Mesodermal cell (in vitro differentiated cells): ENCODE data around the gene GHITM.

Experiments
- H3K27ac ChIP-seq: 2 replicates; pipeline ENCODE4 v1.7.0; 2013; ENCODE audit warnings: mild to moderate bottlenecking, low read depth, low read length, moderate library complexity; ENCODE audit not compliant: severe bottlenecking
- H3K36me3 ChIP-seq: 2 replicates; pipeline ENCODE4 v1.7.1; 2013; ENCODE audit warnings: mild to moderate bottlenecking, low read length, moderate library complexity; ENCODE audit not compliant: control insufficient read depth, insufficient read depth
- H3K4me1 ChIP-seq: one replicate; pipeline ENCODE4 v1.7.1; 2013; ENCODE audit warnings: mild to moderate bottlenecking, low read length; ENCODE audit not compliant: insufficient read depth, control insufficient read depth, poor library complexity, severe bottlenecking
- H3K4me3 ChIP-seq: 2 replicates; pipeline ENCODE4 v1.7.0; 2013; ENCODE audit warnings: low read length, control low read depth, mild to moderate bottlenecking; ENCODE audit not compliant: insufficient read depth, poor library complexity, severe bottlenecking; ENCODE audit errors: extremely low read depth
- H3K9me3 ChIP-seq: 2 replicates; pipeline ENCODE4 v1.7.1; 2013; ENCODE audit warnings: mild to moderate bottlenecking, low read length, moderate library complexity; ENCODE audit not compliant: control insufficient read depth
- WGBS, 2 experiments: methylation state at CpG; one replicate each; pipeline ENCODE4 v1.1.5; 2013; ENCODE audit warnings: missing lambda C conversion rate in 2 of 2; ENCODE audit not compliant: insufficient coverage in 2 of 2; 5-methylcytosine and 5-hydroxymethylcytosine counted together

Gene GHITM

DNA sequence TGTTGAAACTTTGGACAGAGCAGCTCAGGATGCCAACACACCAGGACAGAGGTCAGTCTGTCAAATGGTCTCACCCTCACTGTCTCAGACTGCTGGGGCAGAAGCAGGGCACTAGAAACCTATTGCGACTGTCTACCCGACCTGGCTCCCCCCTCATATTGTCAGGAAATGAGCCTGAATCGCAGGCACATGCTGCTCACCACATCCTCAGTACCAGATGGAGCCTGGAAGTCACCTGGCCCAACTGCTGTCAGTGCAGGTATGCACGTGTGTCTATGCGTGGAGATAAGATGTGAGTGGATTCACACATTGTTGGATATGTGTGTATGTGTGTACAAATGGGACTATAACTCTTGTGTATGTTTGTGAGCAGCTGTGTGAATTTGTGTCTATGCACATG, 51.8 kb downstream of the GHITM start:
- H3K4me3 ChIP-seq = no peak overlapping the region
- WGBS, 2 experiments = 89 to 94% methylated on average over 4 to 5 of the region's 5 CpGs
- H3K36me3 ChIP-seq = no peaks in the 10 kb centered on the region
- H3K9me3 ChIP-seq = no peaks in the 10 kb centered on the region
- H3K27ac ChIP-seq = no peak overlapping the region
- H3K4me1 ChIP-seq = peaks cover 8% of the 10 kb centered on the region

DNA sequence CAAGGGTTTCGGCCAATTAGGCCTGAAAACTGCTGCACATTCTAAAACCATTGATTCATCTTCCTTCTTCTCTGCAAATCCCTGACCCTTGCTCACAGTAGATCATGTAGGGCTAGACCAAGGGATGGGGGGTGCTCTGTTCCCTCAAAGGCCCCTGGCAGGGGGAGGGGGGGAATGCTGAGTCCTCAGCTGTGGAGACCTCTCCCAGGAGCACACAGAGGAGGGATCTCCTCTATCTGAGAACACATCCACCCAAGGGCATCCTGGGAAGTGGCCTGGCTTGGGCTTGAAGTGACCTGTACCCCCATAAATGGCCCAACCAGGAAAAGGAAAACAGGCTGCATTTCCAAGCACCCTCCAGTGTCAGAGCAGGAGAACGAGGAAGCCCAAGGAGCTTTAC, 54.0 kb downstream of the GHITM start:
- Histone ChIP-seq H3K9me3 (no peaks in the 10 kb centered on the region), H3K36me3 (no peaks in the 10 kb centered on the region), H3K4me1 (peaks cover 8% of the 10 kb centered on the region), H3K4me3 (no peak overlapping the region), H3K27ac (no peak overlapping the region)
- 85 to 100% methylated on average over 1 of the region's 2 CpGs for WGBS, 2 experiments

DNA sequence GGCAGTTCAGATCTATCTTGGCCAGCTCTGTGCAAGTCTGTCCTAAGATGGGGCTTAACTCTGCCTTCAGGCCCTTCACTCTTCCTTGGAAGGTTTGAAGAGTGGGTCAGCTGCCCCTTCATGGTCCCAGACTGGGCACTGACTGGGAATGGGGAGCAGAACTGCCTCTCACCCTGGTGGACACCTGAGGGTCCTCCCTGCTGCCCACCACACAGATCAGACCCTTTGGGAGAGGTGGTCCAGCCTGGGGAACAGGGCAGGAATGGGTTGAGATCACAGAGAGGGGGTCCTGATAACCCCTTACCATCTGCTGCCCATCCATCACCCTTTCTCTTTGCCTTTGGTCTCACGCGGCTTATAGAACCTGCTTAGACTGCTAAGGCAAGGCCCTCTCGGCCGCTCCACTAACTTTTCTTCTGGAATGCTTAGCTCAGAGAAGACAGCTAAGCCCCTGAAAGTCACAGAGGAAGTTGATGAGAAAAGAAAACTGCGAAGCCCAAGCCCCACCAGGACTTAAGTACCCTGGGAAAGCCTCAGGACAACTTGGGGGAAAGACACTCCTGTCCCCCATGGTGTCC, 54.6 kb downstream of the GHITM start:
- Histone ChIP-seq H3K36me3 (no peaks in the 10 kb centered on the region), H3K4me3 (peak overlapping the region; percentile 41), H3K9me3 (no peaks in the 10 kb centered on the region), H3K27ac (no peak overlapping the region), H3K4me1 (peaks cover 8% of the 10 kb centered on the region)
- WGBS, 2 experiments = 20 to 54% methylated on average over 1 to 5 of the region's 5 CpGs

DNA sequence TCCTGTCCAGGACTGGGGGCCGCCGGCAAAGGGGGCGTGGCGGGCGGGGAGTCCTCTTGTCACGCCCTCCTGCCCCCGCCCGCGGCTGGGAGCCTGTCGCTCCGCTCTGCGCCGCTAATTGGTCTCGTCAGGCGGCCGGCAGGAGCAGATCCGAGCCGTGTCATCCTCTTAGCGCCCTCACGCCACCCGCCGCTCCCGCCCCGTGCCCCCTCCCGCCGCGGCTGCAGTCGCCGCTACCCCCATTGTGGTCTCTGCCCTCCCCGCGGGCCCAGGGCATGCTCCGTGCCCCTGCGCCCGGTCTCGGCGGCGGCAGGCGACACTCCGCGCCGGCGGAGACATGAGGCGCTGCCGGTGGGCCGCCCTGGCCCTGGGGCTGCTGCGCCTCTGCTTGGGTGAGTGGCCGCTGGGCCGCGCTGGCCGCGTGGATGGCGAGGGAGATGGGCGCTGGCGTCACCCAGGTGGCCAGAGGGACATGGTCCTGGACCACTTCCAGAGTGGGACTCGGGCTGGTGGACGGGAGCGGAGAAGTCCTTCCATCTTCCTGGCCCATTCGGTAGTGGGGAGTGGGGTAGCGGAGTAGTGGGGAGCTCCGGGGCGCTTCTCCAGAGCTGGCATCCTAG, 55.2 kb downstream of the GHITM start, which contains the start of gene CDHR1:
TSS of gene CDHR1 (plus strand) at position 114 of the 620 bp plus-strand sequence. CDS start at position 338, 224 bp downstream.
- Histone ChIP-seq H3K27ac (no peak within 1 kb of the TSS), H3K4me3 (peak within 1 kb of the TSS; percentile 41), H3K9me3 (no peaks in the 10 kb centered on the region), H3K4me1 (peaks cover 8% of the 10 kb centered on the region), H3K36me3 (no peaks in the 10 kb centered on the region)
- WGBS, 2 experiments = 3 to 4% methylated on average over 37 to 48 of the region's 61 CpGs

DNA sequence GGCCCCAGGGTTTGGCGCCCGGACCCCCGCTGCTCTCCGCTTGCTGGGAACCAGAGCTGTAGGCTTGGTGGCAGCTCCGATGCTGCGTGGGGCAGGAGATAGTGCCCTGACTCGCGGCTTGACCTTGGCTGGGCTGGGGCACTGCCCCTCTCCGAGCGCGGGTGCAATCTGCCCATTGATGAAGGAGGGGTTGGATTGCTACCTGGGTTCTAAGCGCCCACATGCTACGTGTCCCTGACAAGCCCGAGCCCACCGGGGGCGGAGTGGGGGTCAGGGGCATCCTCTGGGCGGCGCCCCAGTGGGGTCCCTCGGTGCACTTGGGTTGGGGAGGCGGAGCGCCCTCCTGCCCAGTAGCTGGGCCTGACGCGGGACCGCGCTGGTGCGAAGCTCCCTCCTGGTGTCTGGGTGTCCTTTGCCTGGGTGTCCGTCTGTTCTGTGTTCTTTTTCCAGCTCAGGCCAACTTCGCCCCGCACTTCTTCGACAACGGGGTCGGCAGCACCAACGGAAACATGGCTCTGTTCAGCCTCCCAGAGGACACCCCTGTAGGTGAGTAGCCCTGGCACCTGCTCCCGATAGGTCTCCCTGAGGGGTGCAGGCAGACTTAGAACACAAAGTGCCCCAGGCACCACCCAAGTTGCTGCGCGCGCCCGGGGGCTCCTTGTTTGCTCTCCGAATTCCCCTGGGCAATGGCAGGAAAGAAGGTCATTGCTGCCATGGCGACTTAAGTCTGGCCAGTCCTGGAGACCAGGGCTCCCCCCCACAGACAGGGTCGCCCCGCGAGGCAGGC, 55.9 kb downstream of the GHITM start:
- H3K27ac ChIP-seq = no peak overlapping the region
- H3K4me1 ChIP-seq = peaks cover 8% of the 10 kb centered on the region
- peak overlapping the region; percentile 41 for H3K4me3 ChIP-seq
- WGBS, 2 experiments = 39 to 41% methylated on average over 37 to 38 of the region's 43 CpGs
- H3K9me3 ChIP-seq = no peaks in the 10 kb centered on the region
- H3K36me3 ChIP-seq = no peaks in the 10 kb centered on the region

DNA sequence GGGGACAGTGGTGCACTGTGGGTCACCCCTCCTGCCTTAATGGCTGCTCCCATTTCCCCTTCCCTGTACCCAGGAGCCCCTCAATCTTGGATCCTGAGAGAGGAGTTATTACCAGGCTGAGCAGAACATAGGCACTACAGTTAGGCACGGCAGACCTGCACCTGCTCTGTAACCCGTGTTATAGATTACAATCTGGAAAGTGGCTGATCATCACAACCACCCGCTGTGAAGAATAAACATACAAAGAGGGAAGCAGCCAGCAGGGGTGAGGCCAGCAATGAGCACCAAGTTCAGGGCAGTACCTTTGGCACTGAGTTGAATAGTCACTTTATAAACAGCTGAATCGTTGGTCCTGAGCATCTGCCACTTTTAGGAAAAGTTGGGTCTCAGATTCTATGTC, 56.8 kb downstream of the GHITM start:
- no peak overlapping the region for H3K27ac ChIP-seq

DNA sequence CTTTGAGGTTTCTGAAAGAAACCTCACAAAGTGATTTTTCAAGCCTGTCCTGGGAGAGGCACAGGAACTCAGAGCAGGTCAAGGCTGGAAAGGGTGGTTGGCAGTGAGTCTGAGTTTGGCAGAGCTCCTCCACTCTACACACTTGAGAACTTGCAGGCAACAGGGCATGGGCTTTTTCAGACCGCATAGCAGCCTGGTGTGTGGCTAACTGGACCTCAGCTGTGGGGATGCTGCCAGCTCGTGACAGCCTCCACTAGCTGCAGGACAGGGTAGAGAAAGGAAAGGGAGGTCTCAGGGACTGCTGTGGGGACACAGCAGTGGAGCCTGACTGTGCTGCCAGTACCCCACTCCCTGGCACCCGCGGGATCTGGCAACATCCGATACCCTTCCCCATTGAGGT, 57.6 kb downstream of the GHITM start:
- 60 to 80% methylated on average over 1 to 4 of the region's 5 CpGs for WGBS, 2 experiments

More for the DNA sequence above, 56.8 kb downstream of the GHITM start:
- no peaks in the 10 kb centered on the region for H3K36me3 ChIP-seq
- no peaks in the 10 kb centered on the region for H3K9me3 ChIP-seq
- peaks cover 8% of the 10 kb centered on the region for H3K4me1 ChIP-seq
- H3K4me3 ChIP-seq = no peak overlapping the region
- WGBS, 2 experiments = 53 to 63% methylated on average over 4 of the region's 4 CpGs

DNA sequence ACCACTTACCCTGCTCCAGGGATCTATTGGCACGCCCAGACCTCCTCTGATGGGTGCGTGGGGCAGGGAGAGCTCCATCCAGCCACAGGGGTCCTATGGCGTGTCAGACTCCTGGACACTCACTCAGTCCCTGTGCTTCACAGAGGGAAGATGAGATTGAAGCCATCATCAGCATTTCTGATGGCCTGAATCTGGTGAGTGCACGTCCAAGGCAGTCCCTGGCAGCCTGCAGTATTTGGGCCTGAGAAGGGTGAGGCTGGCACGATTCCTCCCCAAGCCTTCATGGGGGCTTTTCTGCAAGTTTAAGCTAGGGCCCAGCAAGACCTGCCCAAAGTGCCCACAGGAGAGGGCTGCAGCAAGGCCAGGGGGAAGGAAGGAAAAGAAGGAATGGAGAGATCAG, 58.3 kb downstream of the GHITM start:
- H3K36me3 ChIP-seq = no peaks in the 10 kb centered on the region
- 82 to 87% methylated on average over 4 to 5 of the region's 5 CpGs for WGBS, 2 experiments
- no peaks in the 10 kb centered on the region for H3K9me3 ChIP-seq
- no peak overlapping the region for H3K4me3 ChIP-seq
- peaks cover 8% of the 10 kb centered on the region for H3K4me1 ChIP-seq
- H3K27ac ChIP-seq = no peak overlapping the region

More for the DNA sequence above, 57.6 kb downstream of the GHITM start:
- no peaks in the 10 kb centered on the region for H3K9me3 ChIP-seq
- H3K4me1 ChIP-seq = peaks cover 8% of the 10 kb centered on the region
- H3K4me3 ChIP-seq = no peak overlapping the region
- H3K36me3 ChIP-seq = no peaks in the 10 kb centered on the region
- no peak overlapping the region for H3K27ac ChIP-seq

DNA sequence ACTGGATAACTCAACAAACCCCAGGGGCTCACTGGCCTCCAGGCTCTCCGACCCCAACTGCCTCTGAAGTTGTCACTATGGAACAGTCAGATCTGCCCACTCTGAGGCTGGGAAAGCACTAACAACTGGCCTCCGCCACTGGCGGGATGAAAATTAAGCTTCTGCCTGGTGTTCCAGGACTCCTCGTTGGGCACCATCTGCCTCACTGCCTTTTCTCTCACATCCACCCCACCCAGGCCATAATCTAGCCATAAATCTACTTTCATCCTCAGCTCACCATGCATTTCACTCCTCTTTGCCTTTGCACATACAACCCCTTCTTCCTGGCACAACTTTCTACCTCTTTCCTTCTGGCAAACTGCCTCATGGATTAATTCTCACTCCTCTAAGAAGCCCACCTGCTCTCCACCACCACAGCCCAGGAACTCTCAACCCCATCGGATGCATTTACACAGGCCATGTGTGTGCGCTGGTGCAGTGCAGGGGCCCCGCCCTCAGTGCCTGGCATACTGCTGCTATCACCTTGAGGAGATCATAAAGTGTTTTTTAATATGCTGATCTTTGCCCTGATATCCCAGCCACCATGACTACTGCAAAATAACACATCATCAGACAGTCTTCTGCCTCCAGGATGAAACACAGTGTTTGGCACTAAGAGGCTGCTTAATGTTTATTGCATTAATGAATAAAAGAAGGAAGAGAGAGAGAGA, 59.1 kb downstream of the GHITM start:
- 85 to 91% methylated on average over 4 to 5 of the region's 7 CpGs for WGBS, 2 experiments
- no peak overlapping the region for H3K4me3 ChIP-seq
- H3K36me3 ChIP-seq = no peaks in the 10 kb centered on the region
- H3K27ac ChIP-seq = no peak overlapping the region
- H3K4me1 ChIP-seq = peaks cover 8% of the 10 kb centered on the region
- H3K9me3 ChIP-seq = no peaks in the 10 kb centered on the region

DNA sequence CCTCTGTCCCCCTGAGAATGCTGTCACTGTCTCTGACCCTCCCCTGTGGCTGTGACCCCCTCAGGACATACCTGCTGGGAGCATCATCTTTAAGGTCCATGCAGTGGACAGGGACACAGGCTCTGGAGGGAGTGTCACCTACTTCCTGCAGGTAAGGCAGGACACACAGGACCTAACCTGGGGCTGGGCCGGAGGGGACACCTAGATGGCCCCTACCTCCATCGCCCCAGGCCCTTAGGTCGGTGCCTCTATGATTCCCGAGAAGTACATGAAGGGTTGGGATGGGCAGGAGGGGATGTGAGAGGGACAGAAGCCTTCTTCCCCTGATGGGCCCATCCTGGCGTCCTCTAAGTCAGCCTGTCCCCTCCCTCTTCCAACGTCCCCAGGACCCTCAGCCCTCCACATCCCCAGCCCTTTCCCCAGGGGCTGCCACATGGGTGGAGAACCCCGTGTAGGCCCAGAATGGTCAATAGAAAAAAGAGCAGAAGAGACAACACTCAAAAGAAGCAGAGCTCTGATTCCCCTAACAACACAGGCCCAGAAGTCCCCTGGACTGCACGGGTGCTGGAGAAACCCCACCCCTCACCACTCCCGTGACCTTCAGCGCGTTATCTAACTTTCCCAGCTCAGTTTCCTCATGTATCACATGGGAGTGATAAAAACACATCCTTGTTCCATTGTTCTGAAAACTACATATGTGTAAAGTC, 61.4 kb downstream of the GHITM start:
- WGBS, 2 experiments = 90 to 91% methylated on average over 4 of the region's 11 CpGs

More for the DNA sequence above, 61.4 kb downstream of the GHITM start:
- Histone ChIP-seq H3K4me3 (no peak overlapping the region), H3K4me1 (no peaks in the 10 kb centered on the region), H3K27ac (no peak overlapping the region), H3K9me3 (no peaks in the 10 kb centered on the region), H3K36me3 (no peaks in the 10 kb centered on the region)
